IMR-90 (cell line): ENCODE measurements around the gene NEGR1. TPM values are rescaled to one million over a fixed set of nuclear protein-coding genes. Genes with fewer than 3 reads are reported as not detected.

Experiments
- ATAC-seq: fragments of 200-7000 bp; cut with Tn5 transposase; 2 replicates; pipeline ENCODE4 v1.9.1; 2020; ENCODE audit warnings: low read depth, mild to moderate bottlenecking, moderate library complexity
- BruUV-seq: library from RNA; stranded (reverse); fragments of 400-500 nt; replicated peaks from 2 replicates; lab custom pipeline; 2021; lab: Mats Ljungman, UMichigan
- CTCF ChIA-PET: fragments of 300-600 bp; formaldehyde crosslinking; extraction: SDS; loops from one replicate; lab custom pipeline; 2021; ENCODE audit warnings: antibody characterized with exemption; lab: Yijun Ruan, JAX
- POLR2A ChIA-PET: fragments of 300-600 bp; sonication (Branson Sonifier 250); formaldehyde crosslinking; loops from one replicate; lab custom pipeline; 2022; ENCODE audit warnings: antibody characterized with exemption; ENCODE audit not compliant: unreplicated experiment; lab: Charles Lee
- DNase-seq: peaks from one replicate; pipeline ENCODE4 v3.0.0; 2013
- H2AFZ ChIP-seq: replicated peaks from 2 replicates; pipeline ENCODE3; 2013; ENCODE audit warnings: low read length, mild to moderate bottlenecking; ENCODE audit not compliant: poor library complexity
- H2AK5ac ChIP-seq: 2 replicates; pipeline ENCODE4 v1.6.1; 2013; ENCODE audit warnings: low read depth, low read length, inconsistent platforms
- H2AK9ac ChIP-seq: replicated peaks from 2 replicates; pipeline ENCODE3; 2013; ENCODE audit warnings: mild to moderate bottlenecking, low read depth, low read length, moderate library complexity; ENCODE audit not compliant: poor library complexity
- H2BK120ac ChIP-seq: 2 replicates; pipeline ENCODE4 v1.6.1; 2013; ENCODE audit warnings: low read depth, low read length, inconsistent platforms
- H2BK15ac ChIP-seq: 3 replicates; pipeline ENCODE4 v1.6.1; 2013; ENCODE audit warnings: low read depth, low read length, inconsistent platforms
- H2BK20ac ChIP-seq: 2 replicates; pipeline ENCODE4 v1.6.1; 2013; ENCODE audit warnings: low read depth, mild to moderate bottlenecking, inconsistent platforms, low read length, moderate library complexity
- H2BK5ac ChIP-seq: 2 replicates; pipeline ENCODE4 v1.6.1; 2013; ENCODE audit warnings: mild to moderate bottlenecking, low read depth, low read length, inconsistent platforms; ENCODE audit not compliant: poor library complexity, severe bottlenecking
- H3K14ac ChIP-seq: replicated peaks from 2 replicates; pipeline ENCODE4 v1.6.1; 2013; ENCODE audit warnings: low read depth, low read length, inconsistent platforms
- H3K18ac ChIP-seq: 2 replicates; pipeline ENCODE4 v1.6.1; 2013; ENCODE audit warnings: low read depth, low read length, control low read depth
- H3K23ac ChIP-seq: 2 replicates; pipeline ENCODE4 v1.6.1; 2013; ENCODE audit warnings: low read depth, low read length, inconsistent platforms
- H3K27ac ChIP-seq: 2 replicates; pipeline ENCODE4 v1.5.1; 2013; ENCODE audit warnings: mild to moderate bottlenecking, control low read depth, low read length; ENCODE audit not compliant: insufficient read depth
- H3K27me3 ChIP-seq: 2 replicates; pipeline ENCODE4 v1.6.1; 2013; ENCODE audit warnings: low read length; ENCODE audit not compliant: control insufficient read depth, insufficient read depth
- H3K36me3 ChIP-seq: 2 replicates; pipeline ENCODE4 v1.6.1; 2013; ENCODE audit warnings: low read length, mixed read lengths; ENCODE audit not compliant: control insufficient read depth, insufficient read depth
- H3K4ac ChIP-seq: 2 replicates; pipeline ENCODE4 v1.6.1; 2013; ENCODE audit warnings: low read depth, low read length, inconsistent platforms
- H3K4me1 ChIP-seq: 2 replicates; pipeline ENCODE4 v1.6.1; 2013; ENCODE audit warnings: low read length, mixed read lengths; ENCODE audit not compliant: control insufficient read depth, insufficient read depth
- H3K4me2 ChIP-seq: 2 replicates; pipeline ENCODE4 v1.6.1; 2013; ENCODE audit warnings: low read depth, mild to moderate bottlenecking, control low read depth, low read length, moderate library complexity
- H3K4me3 ChIP-seq: 2 replicates; pipeline ENCODE4 v1.5.1; 2013; ENCODE audit warnings: low read depth, mild to moderate bottlenecking, control low read depth, low read length, moderate library complexity; ENCODE audit not compliant: insufficient read depth
- H3K56ac ChIP-seq: 2 replicates; pipeline ENCODE4 v1.6.1; 2013; ENCODE audit warnings: low read length, inconsistent platforms; ENCODE audit not compliant: insufficient read depth; ENCODE audit errors: extremely low read depth
- H3K79me1 ChIP-seq, 2 experiments: 2 replicates each; pipeline ENCODE4 v1.6.1; 2013; ENCODE audit warnings: low read length in 2 of 2, inconsistent platforms in 1 of 2, low read depth in 1 of 2
- H3K9ac ChIP-seq: 2 replicates; pipeline ENCODE4 v1.6.1; 2013; ENCODE audit warnings: low read depth, low read length, control low read depth
- H3K9me1 ChIP-seq: 2 replicates; pipeline ENCODE4 v1.6.1; 2013; ENCODE audit warnings: low read length, inconsistent platforms; ENCODE audit not compliant: insufficient read depth
- H3K9me3 ChIP-seq: 2 replicates; pipeline ENCODE4 v1.6.1; 2013; ENCODE audit warnings: low read length; ENCODE audit not compliant: control insufficient read depth, insufficient read depth
- H4K20me1 ChIP-seq: 2 replicates; pipeline ENCODE4 v1.6.1; 2013; ENCODE audit warnings: low read length, inconsistent platforms; ENCODE audit not compliant: insufficient read depth
- H4K5ac ChIP-seq: 2 replicates; pipeline ENCODE4 v1.6.1; 2013; ENCODE audit warnings: mild to moderate bottlenecking, low read depth, low read length, control low read depth
- H4K8ac ChIP-seq, 2 experiments: 2 replicates each; pipeline ENCODE4 v1.6.1; 2013; ENCODE audit warnings: low read depth in 2 of 2, low read length in 2 of 2, control low read depth in 1 of 2, inconsistent platforms in 1 of 2
- H4K91ac ChIP-seq: 2 replicates; pipeline ENCODE4 v1.6.1; 2013; ENCODE audit warnings: low read depth, low read length, inconsistent platforms; ENCODE audit not compliant: insufficient read depth
- RAD21 ChIP-seq: IDR thresholded peaks from 2 replicates; pipeline ENCODE4 v1.6.1; 2012; ENCODE audit warnings: low read length, improper control_type of control experiment
- RCOR1 ChIP-seq: IDR thresholded peaks from 2 replicates; pipeline ENCODE4 v1.6.1; 2012; ENCODE audit warnings: mild to moderate bottlenecking, low read length, improper control_type of control experiment; ENCODE audit not compliant: insufficient replicate concordance
- WGBS, 2 experiments: methylation state at CpG; one replicate each; pipeline versions ENCODE4 v1.1.5 to v1.1.7; 2013; ENCODE audit warnings: missing lambda C conversion rate in 2 of 2; ENCODE audit not compliant: insufficient read length in 1 of 2; ENCODE audit errors: extremely low coverage in 2 of 2; 5-methylcytosine and 5-hydroxymethylcytosine counted together
- dilution Hi-C: fragments of 300-500 bp; cut with HindIII; formaldehyde crosslinking; loops from one replicate; pipeline ENCODE4 v1.14.3; 2018; ENCODE audit warnings: low sequenced_read_pairs; ENCODE audit not compliant: unreplicated experiment
- in situ Hi-C: fragments of 300-500 bp; cut with MboI; formaldehyde crosslinking; loops from 3 replicates; pipeline ENCODE4 v1.14.3; 2019; ENCODE audit warnings: low sequenced_read_pairs, inconsistent platforms, mixed read lengths
- intact Hi-C: fragments of 100-400 bp; cut with micrococcal nuclease; formaldehyde crosslinking; loops from 2 replicates; pipeline ENCODE4 v1.10.0; 2022
- polyA plus RNA-seq, 3 experiments: library from polyadenylated mRNA; depleted of rRNA; stranded (reverse); fragments of >200 nt; gene quantifications; 2 replicates each; pipeline ENCODE4 v1.2.3, GENCODE V29; 2012; ENCODE audit warnings: low replicate concordance in 1 of 3
- total RNA-seq: library from RNA; depleted of rRNA; stranded (reverse); fragments of >200 nt; gene quantifications from 2 replicates; pipeline ENCODE4 v1.2.3, GENCODE V29; 2012

NEGR1 gene
- total and polyA plus RNA-seq, 2 of the 4 experiments (the other 2 are of a cell fraction) = 5.1 to 9.1 TPM

DNA sequence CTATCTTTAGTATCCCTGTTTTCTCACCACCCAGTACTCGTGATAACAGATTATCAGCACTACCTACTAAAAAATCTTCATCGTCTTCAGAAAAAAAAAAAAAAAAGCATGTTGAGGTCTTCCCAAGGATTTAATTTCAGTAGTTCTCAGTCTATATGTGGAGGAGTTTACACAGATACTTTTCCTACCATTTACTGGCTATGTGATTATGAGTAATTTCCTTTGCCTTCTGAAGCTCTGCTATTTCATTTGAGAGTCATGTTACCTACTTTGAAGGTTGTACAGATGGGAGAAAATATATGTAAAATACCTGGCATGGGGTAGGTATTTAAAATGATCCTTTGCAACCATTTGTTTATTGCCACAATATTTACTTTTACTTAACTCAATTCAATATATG lies 399.7 kb downstream of the NEGR1 start:
- Histone ChIP-seq H3K56ac (no peak overlapping the region), H2BK15ac (no peak overlapping the region), H3K9ac (no peak overlapping the region), H3K27me3 (no peaks in the 10 kb centered on the region), H3K4me1 (no peaks in the 10 kb centered on the region), H2AK5ac (no peak overlapping the region), H2BK120ac (no peak overlapping the region), H3K9me3 (no peaks in the 10 kb centered on the region), H3K79me1 (no peaks in the 10 kb centered on the region), H4K91ac (no peak overlapping the region), H3K18ac (no peak overlapping the region), H3K23ac (no peak overlapping the region), H4K5ac (no peak overlapping the region), H2BK5ac (no peak overlapping the region), H3K14ac (no peak overlapping the region), H3K9me1 (no peaks in the 10 kb centered on the region), H3K4me2 (no peak overlapping the region), H3K36me3 (no peaks in the 10 kb centered on the region), H3K4ac (no peak overlapping the region), H4K20me1 (no peaks in the 10 kb centered on the region), H2AK9ac (no peak overlapping the region), H4K8ac (no peak overlapping the region), H3K27ac (no peak overlapping the region), H3K4me3 (no peak overlapping the region), H2AFZ (no peak overlapping the region), H2BK20ac (no peak overlapping the region)
- in situ Hi-C loops = no loop called here
- no peak for TF ChIP-seq RAD21
- TF ChIP-seq RCOR1 = no peak
- dilution Hi-C loops = no loop called here
- DNase-seq (peak; percentile 2), ATAC-seq (no peak)
- intact Hi-C loops = loop anchor here (5.0 kb wide), 2 partner anchors 50 to 1365 kb away; no protein-coding TSS in a partner anchor
- CTCF ChIA-PET = no interaction called here
- POLR2A ChIA-PET = no interaction called here
- no CpG with 5 or more reads among the region's 2 CpGs for WGBS, 2 experiments
- BruUV-seq = no TSS peak
